GM19468 (cell line): ENCODE results near the gene MAGED2.
"Not testable (repeated sequence)": the region's sequence is repeated elsewhere in the genome, so short reads cannot be mapped to it uniquely, and the experiment has no call there.

ENCODE experiments used
- ATAC-seq: cut with Tn5 transposase; IDR thresholded peaks from one replicate; pipeline ENCODE4 v1.9.1; 2021; ENCODE audit warnings: mild to moderate bottlenecking, moderate library complexity, moderate number of reproducible peaks; ENCODE audit not compliant: unreplicated experiment; ENCODE audit errors: extremely low read depth

MAGED2 gene

DNA sequence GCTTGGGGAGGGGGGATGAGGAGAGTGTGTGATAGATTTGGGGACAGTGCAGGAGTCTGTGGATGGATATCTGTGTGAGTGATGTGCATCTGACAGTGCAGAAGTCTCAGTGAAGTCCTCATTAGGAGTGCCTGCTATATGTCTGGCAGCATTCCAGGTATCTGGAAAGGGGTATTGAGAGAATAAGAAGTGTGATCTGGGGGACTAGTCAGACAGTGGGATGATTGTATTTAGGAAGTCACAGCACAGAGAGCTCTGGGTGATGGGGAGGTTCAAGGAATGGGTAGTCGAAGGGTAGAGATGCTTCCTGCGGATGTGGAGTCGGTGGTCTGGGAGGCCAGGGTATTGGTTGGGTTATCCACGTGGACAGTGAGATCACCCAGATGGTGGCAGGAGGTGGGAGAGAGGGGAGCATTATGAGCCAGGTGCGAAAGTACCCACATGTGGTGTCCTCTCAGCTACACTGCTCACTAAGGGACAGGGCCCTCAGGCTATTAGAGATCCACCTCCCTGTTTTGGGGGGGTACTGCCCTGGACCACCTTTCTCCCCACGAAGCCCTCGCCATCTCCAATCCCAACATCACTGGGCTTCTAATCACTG lies 9.8 kb downstream of the MAGED2 start:
- ATAC-seq = no peak

DNA sequence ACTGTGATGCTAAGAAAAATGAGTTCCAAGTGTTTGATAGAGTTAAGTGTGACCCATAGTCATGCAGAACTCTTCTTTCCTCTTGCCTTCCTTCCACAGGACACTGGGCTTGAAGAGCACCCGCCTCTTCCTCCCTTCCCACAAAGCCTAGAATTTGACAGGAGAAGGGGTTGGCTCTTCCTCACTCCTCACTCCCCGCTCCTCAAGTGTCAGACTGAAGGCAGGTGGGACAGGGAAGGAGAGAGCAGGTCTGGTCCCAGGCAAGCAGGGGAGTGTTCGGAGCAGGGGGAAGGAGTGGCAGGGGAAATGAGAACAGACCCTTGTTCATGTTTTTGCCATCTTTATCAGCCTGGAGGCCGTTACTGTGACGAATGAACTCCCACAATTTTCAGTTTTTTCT lies 10.7 kb downstream of the MAGED2 start:
- no peak for ATAC-seq

DNA sequence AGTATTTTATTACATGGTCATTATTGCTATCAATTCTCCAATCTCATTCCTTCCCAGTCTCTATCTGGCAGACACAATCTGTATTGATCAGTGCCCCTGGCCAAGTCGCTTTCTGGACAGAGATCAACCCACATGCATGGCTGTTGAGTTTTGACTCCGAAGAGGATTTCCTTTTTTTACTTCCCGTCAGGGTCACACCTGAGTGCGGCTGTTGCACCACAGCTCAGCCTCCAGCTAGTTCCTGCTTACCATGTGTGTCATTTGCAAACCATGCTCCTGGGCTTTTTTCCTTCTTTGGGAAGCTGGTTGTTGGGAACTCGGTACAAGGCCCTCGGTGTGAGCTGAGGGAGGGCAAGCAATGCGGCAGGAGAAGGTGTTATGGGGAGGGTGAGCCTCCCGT lies 11.7 kb downstream of the MAGED2 start:
- ATAC-seq = no peak

DNA sequence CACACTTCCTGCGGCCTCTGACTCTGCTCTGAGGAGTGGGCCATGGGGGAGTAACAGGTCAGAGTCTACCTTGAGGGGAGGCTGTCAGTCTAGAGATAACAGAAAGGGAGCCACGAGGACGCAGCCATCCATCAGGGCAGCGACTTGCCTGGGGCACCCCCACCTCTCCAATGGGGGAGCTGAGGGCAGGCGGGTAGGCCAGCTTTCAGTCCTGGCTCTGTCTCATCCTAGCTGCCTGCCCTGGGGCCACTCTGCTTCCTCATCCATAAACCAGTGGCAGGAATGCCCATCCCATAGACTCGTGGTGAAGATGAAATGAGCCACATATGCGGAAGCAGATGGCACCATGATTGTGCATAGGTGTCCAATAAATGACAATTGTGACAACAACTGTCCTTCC lies 13.2 kb downstream of the MAGED2 start:
- no peak for ATAC-seq

DNA sequence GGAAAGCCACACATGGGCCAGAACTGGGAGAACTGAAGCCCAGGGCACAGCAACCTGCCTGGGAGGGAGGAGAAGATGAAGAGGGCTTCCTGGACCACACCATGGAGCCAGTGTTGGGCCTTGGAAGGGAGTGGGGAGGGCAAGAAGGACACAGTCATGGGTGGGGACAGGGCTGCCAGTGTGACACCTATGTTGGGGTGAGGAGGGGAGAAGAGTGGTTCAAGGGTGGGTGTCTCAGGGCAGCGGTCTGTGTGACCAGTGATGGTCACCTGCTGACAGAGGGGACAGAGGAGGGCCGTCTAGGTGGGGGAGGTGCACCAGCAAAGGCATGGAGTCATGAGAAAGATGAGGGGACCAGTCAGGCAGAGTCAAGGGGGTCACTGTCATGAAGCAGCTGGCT lies 13.8 kb downstream of the MAGED2 start:
- ATAC-seq = no peak

DNA sequence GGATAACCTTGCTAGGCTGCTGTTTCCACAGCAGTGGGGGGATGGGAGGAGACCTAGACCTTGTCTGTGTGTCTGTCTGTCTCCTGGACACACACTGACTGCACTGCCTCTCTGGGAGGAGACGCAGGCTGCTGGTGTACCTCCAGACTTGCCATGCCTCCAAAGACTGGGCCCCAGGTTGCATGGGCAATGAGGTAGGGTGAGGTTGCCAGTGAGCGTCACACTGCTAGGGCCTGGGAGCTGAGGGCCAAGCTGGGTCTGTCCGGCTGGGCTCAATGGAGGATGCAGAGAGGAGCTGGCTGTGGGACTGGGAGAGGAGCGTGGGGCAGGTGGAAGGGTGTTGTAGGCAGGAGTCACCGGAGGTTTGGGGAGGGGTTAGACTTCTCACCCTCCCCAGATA lies 16.6 kb downstream of the MAGED2 start:
- no peak for ATAC-seq

DNA sequence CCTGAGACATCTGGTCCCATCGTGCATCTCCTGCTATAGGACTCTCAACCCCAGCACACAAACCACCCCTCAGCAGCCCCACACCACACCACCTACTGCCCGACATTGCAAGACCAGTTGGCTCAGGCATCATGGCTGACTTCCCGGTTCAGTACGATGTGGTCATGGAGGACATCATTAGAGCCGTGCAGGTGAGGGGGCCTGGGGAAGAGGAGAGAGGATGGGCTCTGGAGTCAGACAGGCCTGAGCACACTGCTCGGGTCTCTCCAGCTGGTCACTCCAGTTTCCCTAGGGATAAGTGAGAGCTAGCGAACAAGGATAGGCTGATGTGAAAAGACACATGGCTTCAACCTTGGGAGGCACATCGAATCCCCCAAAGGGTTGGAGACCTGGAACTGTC lies 17.2 kb downstream of the MAGED2 start:
- no peak for ATAC-seq

DNA sequence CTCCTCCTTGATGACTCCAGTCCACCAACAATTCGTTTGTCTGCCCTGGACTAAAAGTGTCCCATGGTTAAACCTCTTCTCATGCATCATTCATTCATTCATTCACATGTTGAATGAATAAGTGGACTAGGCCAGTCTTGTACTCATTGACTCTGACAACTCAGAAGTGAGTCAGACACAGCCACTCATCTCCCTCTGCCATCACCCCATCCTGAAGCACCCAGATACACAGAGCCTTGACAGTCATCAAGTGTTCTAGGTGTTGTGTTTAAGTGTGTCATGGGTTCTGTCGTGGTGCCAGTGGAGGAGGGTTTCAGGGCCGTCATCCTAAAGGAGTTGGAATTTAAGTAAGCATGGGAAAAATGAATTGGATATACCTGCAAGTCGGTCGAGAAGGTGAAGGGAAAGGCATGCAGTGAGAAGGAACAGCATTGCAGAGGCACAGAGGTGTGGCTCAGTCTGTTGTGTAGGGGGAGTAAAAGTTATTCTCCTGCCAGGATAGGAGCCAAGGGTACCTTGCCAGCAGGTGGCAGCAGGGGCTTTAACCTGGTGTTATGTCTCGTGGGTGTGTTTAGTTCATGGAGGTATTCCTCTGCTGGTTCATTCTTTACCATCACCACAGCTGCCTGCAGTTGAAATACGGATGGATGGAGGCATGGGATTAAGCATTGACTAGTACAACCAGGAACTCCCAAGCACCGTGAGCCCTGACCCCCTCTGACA lies 18.3 kb downstream of the MAGED2 start:
- no peak for ATAC-seq

DNA sequence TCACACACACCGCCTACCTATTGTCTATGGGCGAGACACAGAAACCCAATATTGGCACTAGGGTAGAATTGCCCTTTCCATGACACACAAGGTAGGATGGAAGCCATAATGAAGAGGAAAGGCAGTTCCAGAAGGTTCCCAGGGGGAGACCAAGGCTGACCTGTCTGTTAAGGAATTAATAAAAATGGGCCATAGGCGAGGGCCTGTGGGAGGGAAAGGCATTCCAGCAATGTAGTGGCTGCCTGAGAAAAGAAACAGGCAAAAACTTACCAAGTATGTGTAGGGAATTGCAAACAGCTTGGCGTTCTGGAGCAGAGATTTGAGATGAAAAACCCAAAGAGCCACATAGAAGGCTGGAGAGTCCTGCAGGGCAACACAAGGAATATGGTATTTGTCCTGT lies 19.1 kb downstream of the MAGED2 start:
- ATAC-seq = no peak

DNA sequence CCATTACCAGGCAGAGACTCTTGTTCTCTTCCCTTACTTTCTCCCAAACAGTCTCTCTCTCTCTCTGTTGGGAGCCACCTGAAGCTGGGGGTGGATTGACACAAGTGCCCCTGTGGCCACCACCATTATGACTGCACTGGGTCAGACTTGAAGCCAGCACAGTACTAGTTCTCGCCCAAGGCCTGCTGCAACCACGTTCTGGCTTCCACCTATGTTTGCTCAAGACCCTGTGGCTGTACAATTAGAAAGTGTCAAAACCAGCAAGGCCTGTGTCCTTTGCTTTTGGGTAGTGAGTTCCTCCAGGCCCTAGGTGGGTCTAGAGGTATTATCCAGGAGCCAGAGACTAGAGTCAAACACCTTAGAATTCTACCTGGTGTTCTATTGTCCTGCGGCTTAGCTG lies 31.0 kb downstream of the MAGED2 start:
- ATAC-seq = no peak

DNA sequence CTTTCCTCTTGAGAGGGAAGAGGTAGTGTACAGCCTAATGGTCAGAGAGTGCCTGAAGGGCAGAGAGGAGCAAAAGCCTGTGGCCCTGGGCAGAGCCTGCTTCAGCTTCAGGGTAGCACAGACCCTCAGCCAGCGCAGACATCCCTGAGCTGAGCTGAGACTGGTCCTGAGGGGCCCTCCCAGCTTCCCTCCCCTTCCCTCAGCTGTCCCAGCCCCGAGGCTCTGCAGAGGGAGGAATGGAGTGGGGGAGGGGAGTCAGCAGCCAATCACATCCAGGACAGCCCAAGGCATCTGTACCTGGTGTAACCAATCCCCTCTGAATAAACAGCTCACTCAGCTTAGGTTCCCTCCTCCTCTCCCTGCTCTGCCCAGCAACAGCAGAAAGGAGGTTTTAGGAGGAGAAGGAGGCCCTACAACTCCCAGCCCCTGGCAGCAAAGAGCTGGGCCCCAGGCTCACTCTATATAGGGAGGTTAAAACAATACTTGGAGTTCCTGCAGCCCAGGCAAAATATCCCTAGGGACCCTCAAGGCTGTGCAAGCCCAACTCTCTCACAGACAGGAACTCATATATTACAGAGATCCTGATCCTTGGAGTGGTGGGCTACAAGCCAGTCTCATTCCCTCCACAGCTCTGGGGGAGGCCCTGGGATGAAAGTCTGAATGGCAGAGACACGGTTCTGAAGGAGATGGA lies 33.8 kb downstream of the MAGED2 start:
- not testable (repeated sequence) for ATAC-seq

DNA sequence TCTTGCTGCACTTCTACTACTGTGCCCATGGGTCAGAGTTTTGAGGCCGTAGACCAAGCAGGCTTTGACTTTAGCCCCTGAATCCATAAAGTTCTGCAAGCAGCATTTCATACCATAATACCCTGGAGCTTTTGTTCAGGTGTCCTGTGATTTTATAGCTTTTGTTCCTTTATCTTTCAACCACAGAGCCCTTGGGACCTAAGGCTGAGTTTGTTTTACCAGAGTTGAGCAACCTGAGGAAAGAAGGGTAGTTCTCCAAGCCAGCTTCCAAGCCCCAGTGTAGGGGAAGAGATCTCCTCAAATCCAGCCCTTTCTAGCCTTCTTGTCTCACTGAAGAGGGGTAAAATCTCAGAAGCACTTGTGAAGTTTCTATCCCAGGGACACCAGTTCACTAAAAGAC lies 35.1 kb downstream of the MAGED2 start:
- ATAC-seq = no peak

DNA sequence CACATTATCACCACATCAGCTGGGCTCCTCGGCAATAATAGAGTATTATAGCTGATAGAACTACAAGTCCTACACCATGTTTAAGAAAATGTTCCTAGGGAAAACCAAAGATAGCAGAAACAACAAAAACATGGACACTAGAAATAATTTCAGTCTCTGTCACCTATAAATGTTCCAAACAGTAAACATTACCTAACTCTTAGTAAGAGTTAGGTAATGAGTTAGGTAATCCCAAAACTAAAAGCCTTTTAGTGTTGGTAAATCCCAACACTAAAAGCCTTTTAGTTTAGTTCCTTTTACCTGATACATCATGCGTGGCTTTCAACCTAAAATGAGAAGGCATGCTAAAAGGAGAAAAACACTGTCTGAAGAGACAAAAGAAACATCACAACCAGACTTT lies 35.5 kb downstream of the MAGED2 start:
- ATAC-seq = no peak

DNA sequence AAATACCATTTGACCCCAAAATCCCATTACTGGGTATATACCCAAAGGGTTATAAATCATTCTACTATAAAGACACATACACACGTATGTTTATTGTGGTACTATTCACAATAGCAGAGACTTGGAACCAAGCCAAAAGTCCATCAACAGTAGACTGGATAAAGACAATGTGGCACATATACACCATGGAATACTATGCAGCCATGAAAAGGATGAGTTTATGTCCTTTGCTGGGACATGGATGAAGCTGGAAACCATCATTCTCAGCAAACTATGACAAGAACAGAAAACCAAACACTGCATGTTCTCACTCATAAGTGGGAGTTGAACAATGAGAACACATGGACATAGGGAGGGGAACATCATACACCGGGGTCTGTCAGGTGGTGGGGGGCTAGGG lies 40.2 kb downstream of the MAGED2 start:
- ATAC-seq = not testable (repeated sequence)

DNA sequence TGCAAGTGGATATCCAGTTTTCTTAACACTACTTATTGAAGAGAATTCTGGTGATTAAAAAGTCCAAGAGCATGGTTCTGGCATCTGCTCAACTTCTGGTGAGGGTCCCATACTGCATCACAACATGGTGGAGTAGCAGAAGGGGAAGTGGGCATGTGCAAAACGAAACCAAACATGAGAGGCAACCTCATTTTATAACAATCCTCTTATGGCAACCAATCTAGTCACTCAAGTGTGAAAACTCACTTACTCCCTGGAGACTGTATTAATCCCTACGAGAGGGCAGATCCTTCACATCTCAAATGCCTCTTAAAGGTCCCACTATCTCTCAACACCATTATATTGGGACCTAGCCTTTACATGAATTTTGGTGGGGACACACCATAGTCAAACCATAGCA lies 57.7 kb downstream of the MAGED2 start:
- no peak for ATAC-seq
